ENCODE measurements around the gene PDE7B.
"Not testable (repeated sequence)": the region's sequence is repeated elsewhere in the genome, so short reads cannot be mapped to it uniquely, and the experiment has no call there.

PDE7B gene

DNA sequence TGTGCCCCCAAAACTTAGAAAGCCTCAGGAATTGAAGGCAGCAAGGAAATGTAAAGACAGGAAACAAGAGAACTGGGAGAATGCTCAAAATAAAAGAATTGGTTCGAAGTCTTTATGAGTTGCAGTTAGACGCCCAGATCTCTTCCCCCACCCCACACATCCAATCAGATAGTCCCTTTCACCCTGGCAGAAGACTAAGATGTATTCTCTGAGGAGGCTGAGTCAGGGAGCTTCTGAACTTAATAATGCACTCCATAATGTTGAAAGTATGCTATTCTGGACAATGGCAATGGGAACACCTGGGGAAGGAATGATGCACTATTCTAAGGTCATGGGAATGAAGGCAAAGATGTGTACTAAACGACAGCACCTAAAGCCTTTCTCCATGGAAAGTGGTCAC lies 225.0 kb downstream of the PDE7B start:
- DNase-seq (ENCODE audit: low read depth) = no peak

DNA sequence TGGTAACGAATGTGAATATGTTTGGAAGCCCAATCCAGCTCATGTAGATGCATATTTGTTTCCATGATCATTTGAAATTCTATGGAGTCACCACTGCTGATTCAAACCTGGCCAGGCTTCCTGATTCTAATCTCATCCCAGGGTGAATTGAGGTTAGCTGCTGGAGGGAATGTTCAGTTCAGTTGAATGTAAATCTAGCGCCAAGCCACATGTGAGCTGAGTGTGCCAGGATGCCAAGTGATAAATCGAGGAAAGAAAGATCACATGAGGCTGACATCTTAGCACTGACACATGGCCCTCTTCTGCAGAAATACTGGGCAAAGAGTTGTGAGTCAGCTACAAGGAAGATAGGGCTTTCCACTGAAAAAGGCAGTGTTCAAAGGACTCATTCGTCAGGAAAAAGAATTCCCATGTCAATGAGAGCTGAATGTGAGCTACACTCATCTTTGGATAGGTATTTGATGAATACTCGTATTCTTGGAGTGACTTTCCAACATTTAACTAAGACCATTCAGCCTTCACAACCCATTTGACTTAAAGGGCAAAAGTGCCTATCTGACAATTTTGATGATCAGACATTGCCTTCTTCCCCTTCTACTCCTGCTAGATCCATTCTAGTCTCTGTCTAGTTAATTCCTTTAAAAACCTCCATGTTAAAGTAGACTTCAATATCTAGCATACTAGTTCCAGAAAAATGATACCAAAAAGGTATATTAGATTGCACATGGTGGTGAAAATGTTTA lies 226.5 kb downstream of the PDE7B start:
- no peak for DNase-seq (ENCODE audit: low read depth)

DNA sequence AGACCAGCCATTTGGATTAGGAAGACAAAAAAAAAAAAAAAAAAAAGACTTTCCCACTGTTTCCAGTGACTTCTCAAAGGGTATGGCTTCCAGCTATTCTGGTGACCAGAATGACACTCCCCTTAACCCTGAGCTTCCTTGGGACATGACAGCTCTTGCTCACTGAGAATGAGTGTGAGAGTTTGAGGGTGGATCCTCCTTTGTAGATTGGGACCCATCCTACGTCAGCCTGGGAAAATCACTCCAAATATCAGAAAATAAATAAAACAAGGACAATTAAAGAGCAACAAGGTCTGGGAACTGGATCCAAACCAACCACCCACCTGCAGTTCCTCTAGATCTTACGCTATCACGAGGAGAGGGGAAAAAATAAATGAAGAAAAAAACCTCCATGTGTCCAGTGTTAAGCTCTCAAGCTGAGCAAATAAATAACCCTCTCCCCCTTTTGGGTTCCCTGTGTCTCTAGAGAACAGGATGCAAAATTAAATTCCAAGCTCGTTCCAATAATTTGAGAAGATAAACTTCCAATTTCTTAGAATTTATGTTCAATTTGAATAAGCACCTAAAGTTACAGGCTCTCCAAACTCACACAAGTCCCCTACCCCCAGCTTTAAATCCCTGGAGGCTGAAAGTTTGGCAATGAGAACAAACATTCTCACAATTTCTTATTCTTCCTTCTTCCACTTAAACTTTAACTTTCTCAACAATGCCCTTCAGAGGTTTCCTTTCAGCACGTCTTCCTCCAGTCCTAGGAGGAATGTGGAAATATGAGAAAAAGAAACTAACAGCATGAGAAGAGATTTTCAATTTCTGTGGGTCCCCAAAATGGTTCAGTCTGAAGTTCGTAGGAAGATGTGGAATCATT lies 228.4 kb downstream of the PDE7B start:
- no peak for DNase-seq (ENCODE audit: low read depth)

DNA sequence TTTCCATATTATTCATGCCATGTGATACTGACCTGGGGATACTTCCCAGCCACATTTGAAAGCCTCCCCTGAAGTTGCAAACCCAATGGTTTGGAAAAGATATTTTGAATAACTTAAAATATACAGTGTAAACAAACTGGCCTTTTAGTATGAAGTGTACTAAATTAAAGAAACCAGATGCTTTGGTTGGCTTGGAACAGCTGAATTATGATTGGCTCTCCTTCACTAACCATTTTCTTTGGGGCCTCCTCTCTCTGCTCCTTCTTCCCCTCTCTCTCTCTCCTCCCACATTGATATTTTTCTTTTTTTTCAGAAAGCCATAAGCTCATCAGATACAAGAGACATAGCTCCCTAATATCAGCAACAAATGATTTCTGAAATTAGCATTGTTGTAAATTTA lies 232.0 kb downstream of the PDE7B start:
- no peak for DNase-seq (ENCODE audit: low read depth)

DNA sequence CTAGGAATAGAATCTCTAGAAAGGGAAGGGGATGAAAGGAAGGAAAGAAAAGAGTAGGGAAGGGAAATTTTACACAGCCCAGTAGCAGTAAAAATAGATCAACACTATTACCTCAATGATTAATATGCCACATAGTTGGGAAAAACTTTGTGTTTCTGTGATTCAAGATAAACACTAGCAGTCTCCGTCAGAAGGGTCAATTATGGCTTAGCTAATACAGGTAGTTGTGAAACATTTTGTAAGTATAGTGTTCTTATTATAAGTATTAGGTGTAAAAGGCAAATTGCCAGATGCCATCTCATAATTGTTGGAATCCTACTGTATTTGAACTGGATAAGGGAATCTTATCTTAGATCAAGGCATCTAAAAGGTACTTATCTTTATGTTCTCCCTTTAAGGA lies 232.9 kb downstream of the PDE7B start:
- no peak for DNase-seq (ENCODE audit: low read depth)

DNA sequence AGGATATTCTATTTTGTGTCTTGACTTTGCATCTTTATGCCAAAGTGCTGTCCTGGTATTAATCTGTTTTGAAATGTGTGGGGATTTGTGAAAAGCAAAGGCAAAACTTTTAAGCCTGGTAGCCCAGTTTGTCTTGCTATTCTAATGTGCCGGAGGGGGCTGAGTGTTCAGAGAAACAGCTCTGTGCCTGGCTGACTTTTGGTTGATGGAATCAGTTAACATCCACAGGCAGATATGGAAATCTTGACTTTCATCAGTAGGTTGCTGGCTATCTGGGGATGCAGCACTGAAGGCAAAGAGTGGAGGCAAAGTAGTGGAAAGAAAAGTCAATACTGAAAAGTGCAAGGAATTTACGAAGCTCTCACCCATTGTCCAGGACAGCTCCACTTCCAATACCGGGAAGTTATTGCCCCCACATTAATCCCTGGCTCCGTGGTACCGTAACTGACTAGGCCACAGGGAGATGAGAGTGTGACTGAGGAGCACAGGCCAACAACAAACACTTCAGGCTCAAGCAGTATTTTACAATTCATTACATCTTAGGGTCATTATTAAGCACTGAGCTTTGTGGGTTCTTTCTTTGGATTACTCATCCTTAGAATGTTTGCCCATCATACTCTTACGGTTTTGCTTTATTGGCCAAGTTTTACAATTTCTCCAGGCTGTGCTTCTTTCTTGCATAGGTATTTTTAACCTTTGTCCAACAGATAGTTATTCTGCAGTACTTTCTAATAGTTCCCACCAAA lies 234.0 kb downstream of the PDE7B start:
- DNase-seq (ENCODE audit: low read depth) = no peak

DNA sequence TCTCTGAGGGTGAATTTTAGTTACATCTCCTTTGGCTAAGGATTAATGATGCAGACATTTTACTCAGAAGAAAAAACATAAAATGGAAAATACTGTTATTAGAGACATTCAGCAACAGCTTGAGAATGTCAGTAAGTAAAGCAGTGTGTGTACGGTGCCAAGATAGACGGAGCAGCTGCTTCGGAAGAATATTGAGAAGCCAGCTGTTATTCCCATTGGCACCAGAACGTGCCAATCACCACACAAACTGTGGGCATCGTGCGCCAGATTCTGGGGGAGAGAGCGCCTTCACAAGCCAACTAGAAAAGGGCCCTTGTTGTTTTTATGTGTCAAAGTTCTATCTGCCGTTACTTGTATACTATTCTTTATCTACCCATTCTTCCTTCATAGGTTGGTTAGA lies 235.2 kb downstream of the PDE7B start:
- DNase-seq (ENCODE audit: low read depth) = no peak

DNA sequence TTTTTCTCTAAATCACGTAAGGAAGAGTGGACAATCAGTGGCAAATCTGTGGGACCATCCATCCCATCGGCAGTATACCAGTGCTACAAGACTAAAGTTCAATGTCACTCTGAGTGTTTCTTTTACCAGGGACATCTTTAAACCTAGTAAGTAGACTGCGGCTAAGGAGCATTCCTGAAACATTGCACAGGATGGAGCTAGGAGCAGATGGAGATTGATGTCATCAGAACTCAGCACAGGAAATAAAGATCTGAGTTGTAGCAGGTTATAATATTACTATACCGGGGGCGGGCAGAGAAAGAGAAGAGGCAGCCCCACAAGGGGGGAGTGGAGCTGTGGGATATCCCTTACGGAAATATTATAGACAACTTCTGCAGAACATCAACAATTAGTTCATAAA lies 236.5 kb downstream of the PDE7B start:
- no peak for DNase-seq (ENCODE audit: low read depth)

DNA sequence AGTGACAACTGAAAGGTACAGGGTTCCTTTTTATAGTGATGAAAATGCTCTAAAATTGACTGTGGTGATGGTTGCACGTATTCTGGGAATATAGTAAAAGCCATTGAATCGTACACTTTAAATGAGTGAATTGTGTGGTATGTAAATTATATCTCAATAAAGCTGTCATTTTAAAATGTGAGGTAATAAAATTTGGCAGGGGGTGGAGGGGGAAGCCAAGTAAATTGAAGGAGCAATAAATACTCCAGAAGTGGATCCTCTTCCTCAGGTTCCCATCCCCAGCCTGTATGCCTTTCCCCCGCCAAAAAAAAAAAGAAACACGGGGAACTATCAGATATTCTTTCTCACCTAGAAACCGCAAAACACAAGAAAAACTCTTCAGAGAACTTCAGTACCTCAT lies 237.2 kb downstream of the PDE7B start:
- no peak for DNase-seq (ENCODE audit: low read depth)

DNA sequence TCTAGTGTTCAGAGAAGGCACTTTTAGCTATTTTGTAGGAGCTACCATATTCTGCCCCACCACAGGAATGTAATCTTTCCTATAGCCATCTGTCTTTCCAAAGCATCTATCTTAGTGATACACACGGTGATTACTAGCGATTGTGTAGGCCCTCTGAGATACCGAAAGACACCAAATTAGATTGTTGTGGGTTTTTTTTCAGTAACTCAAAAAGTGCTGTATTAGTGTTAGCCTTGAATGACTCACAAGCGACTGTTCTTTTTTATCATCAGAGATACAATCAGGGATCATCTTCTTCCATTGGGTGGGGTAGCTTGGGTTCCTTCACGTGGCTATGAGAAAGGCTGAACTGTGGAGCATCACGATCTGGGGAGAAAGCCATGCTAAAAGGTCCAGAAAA lies 238.4 kb downstream of the PDE7B start:
- DNase-seq (ENCODE audit: low read depth) = no peak

DNA sequence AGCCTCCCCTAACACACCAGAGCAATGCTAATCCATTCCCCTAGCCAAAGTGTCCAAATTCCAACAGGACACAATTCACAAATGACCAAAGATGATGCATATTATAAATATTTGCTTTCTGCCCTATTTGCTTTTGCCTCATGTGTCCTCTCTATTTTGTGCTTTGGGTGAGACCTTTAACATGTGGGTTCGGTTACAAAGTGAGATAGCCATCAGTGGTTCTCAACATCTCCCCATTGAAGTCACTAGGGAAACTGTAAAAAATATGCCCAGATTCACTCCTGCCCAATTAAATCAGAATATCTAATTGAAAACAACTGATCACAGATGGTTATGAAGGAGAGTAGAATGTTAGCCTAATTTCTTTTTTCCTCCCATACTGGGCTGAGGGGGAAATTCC lies 239.4 kb downstream of the PDE7B start:
- no peak for DNase-seq (ENCODE audit: low read depth)

DNA sequence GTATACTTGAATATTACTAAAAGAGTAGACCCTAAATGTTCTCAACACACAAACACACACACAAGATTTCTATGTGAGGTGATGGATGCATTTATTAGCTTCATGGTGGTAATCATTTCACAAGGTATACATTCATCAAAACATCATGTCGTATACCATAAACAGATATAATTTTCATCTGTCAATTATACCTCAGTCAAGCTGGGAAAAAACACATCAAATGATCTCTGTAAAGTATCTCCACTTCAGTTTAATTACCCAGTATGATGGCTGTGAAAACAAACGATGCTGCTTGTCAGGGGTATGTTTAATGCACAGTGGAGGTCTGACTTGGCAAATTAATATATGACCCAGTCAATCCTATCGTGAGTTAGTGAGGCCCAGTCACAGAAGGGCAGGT lies 241.4 kb downstream of the PDE7B start:
- no peak for DNase-seq (ENCODE audit: low read depth)

DNA sequence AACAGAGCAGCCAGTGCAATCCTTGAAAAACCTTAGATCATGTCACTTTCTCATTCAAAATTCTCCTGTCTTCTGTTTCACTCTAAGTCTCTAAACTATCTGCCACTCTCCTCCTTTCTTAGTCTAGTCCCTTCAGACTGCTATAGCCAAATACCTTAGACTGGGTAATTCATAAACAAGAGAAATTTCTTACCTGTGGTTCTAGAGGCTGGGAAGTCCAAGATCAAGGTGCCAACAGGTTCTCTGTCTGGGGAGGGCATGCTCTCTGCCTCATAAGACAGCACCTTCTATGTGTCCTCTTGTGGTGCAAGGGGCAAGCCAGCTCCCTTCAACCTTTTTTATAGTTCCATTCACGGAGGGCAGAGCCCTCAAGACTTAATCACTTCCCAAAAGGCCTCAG lies 242.3 kb downstream of the PDE7B start:
- no peak for DNase-seq (ENCODE audit: low read depth)

DNA sequence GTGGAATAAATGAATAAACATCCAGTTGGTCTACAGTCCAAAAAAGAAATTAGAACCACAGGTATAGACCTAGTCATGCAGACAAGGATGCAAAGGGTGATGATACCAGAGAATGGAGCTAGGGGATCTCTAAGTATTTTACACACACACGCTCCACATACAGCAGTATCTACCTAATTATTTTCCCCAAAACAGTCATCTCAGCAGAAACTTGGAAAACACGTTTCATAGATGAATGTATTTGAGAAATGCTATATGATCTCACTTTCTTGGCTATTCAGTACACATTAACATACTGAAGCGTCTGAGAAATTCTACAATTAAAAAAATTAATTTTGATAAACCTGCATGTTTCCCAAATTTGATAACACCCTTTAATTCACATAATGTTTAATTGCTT lies 243.3 kb downstream of the PDE7B start:
- no peak for DNase-seq (ENCODE audit: low read depth)

DNA sequence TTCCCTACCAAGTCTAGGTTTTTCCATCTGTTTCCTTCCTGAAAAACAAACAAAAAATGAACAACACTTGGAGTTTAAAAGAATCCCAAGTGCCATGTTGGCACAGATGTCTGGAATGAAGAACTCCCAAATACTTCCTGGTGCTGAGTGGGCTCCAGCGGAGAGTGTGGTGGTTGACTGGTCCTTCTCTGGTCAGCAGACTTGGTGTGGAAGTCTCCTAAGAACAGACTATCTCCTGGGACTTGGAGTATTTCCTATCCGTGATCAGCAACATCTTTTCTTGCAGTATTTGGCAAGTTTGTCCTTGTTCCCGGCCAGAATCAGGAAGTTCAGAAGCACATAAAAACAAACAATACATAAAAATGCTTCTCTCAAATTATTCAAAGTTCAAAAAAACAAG lies 244.5 kb downstream of the PDE7B start:
- DNase-seq (ENCODE audit: low read depth) = no peak

DNA sequence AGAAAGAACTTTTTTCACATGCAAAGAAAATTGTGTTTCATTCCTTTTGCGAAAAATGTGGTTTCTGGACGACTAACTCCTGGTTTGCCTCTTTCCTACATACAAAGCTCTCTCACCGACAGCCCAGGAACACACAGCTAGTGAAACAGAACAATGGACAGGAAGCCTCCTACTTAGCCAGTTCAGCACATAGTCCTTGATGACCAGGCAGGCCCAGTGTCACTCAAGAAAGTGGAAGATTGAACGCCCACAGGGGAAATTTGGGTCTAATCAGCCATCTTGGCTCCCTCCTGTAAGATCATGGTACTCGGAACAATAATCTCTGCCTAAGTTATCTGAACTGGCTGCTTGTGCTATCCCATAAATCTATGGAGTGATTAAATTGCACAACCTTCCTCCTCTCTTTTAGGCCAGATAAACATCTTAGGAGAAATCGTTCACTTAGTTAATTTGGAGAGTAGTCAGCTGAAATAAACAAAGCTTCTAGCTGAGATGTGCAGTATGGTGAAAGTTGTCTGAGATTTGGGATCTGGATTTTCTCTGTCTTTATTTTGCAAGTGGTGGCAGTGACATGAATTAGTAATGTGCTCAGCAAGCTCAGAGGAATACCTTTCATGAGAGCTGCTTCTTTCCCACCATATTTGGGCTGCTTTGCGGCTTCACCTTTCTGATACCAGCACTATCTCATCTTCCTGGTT lies 251.6 kb downstream of the PDE7B start:
- no peak for DNase-seq (ENCODE audit: low read depth)

DNA sequence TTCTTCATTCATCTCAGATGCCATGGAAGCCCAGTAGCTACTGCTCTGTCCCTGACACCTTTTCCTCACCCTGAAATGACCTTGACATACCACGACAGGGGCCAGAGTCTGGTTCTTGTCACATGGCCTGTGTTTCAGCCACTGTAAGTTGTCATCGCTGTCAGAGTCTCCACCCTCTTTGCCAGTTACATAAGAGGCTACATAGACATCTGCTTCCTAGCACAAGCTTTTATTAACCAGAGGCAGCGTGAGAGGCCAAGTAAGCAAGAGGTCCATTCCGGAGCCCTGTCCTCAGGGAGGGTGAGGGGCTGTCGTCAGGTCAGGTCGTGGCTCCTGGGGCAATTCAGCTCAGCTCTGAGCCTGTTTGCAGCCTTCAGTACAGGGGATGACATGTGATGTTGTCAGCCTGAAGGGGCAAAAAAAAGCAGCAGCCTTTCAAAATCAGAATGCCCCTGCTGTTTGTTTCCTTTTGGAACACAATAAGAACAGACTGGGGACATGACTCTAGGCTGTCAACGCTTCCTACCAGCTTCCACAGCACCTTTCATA lies 252.3 kb downstream of the PDE7B start:
- DNase-seq (ENCODE audit: low read depth) = no peak

DNA sequence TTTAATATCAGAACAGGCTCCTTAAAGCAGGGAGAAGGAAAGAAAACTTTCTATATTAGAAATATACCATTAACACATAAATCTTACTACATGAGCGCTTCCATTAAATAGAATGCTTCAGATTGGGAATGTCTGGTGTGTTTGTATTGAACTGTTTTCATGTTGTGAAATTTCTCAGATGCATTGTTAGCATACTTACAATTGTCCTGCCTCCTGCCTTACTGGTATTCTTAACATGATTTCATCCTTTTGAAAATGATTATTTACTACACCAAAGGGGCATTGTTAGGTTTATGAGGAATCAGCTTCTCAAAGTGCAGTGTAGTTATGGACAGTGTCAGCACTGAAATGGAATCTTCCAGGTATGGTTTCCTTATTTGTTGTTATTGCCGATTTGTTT lies 253.1 kb downstream of the PDE7B start:
- DNase-seq (ENCODE audit: low read depth) = no peak

DNA sequence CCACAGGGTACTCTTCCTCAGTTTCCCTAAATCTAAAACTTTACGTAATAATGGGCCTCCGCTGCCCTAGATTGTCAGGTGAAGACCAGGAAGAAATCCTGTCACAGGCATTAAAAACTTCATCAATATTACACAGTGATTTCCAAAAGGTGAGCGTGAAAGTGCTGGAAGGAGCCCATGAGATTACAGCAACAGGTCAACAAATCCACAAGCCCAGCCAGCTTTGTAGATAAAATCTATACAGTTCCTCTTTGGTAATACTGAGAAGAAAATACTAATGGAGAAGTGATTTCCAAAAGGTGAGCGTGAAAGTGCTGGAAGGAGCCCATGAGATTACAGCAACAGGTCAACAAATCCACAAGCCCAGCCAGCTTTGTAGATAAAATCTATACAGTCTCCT lies 254.3 kb downstream of the PDE7B start:
- not testable (repeated sequence) for DNase-seq (ENCODE audit: low read depth)

DNA sequence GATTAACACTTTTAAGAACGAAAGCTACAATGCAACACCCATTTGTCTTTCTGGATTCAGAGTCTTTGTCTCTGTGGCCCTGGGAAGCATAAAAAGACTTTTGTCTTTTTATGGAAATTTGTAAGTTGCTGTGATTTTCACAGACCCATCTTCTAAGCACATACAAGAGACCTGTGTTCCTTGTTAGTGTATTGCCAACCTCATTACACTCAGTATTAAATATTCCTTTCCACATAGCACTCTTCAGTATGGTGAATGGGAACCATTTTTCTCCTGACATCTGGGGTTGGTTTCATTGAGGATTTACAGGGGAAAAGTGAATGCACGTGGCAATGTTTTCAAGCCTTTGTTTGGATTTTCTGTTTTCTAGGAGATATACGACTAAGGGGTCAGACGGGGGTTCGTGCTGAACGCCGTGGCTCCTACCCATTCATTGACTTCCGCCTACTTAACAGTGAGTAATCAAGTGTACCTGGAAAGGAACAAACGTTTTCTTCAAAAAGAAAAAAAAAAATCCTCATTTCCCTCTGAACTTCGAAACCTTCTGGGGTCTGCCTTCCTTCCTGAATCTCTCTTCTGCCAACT lies 257.0 kb downstream of the PDE7B start:
- DNase-seq (ENCODE audit: low read depth) = no peak

DNA sequence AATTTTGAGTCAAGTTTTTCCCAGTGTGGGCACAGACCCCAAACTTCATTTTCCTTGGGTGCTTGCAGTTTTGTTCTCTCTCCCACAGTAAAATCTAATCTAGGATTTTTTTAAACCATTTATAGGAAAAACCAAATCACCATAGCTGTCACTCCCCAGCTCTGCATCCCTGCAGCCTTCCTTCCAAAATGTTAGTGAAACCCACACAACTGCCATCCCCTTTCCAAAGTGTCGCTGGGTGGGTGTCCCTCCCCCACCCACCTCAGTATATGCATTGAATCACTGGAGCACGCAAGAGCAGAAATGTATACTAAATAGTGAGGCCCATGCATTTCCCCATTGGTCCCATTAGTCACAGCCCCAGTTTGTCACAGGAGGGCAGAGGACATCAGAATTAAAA lies 260.3 kb downstream of the PDE7B start:
- no peak for DNase-seq (ENCODE audit: low read depth)

DNA sequence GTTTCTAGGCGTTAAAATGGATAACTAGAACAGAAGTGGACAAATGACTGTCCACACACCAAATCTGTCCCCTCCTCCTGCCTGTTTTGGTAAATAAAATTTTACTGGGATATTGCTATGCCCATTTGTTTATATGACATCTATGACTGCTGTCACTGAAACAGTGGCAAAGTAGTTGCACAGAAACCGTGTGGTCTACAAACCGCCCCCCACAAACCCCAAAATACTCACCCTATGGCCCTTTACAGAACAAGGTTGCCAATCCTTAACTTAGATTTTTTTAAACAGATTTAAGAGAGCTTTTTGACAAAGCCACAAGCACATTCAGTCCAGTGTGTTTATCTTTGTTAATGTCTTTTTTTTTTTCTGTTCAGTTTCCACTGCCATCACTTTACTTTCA lies 260.8 kb downstream of the PDE7B start:
- no peak for DNase-seq (ENCODE audit: low read depth)
